GM23338 (cell line): ENCODE data around the gene CCT6B.

ENCODE experiments used
- CREB1 ChIP-seq: fragments of 250-450 bp; sonication (Bioruptor Pico); IDR thresholded peaks from 2 replicates; pipeline ENCODE4 v1.5.0; 2020; ENCODE audit warnings: low read depth, mild to moderate bottlenecking, moderate library complexity
- EZH2 ChIP-seq: fragments of 200-600 bp; sonication (generic); IDR thresholded peaks from one replicate; pipeline ENCODE4 v1.8.0; 2017; ENCODE audit warnings: antibody characterized with exemption, mild to moderate bottlenecking, low read depth; ENCODE audit not compliant: unreplicated experiment
- EZH2phosphoT487 ChIP-seq: fragments of 200-600 bp; sonication (generic); IDR thresholded peaks from one replicate; pipeline ENCODE4 v1.8.1; 2018; ENCODE audit warnings: antibody characterized with exemption; ENCODE audit not compliant: unreplicated experiment
- POLR2AphosphoS5 ChIP-seq: IDR thresholded peaks from 2 replicates; pipeline ENCODE4 v1.6.1; 2016; ENCODE audit warnings: antibody characterized with exemption, low read depth
- STAT1 ChIP-seq: IDR thresholded peaks from one replicate; pipeline ENCODE4 v1.6.1; 2016; ENCODE audit warnings: antibody characterized with exemption; ENCODE audit not compliant: unreplicated experiment
- ZNF331 ChIP-seq: fragments of 250-450 bp; sonication (Bioruptor Pico); IDR thresholded peaks from 2 replicates; pipeline ENCODE4 v1.5.0; 2020; ENCODE audit warnings: low read depth, mild to moderate bottlenecking, moderate library complexity
- TF ChIP-seq, protein P1 (sequence below), 2 experiments: fragments of 200-600 bp in 1 of 2; sonication (generic) in 1 of 2; conservative IDR thresholded peaks; 2 replicates each; pipeline versions ENCODE4 v1.5.1 to v1.6.1; 2016 to 2017; ENCODE audit warnings: antibody characterized with exemption in 2 of 2, low read depth in 2 of 2, mild to moderate bottlenecking in 2 of 2, moderate library complexity in 1 of 2
- TF ChIP-seq, protein P2 (sequence below): IDR thresholded peaks from 2 replicates; pipeline ENCODE4 v1.6.1; 2016; ENCODE audit warnings: antibody characterized with exemption
- TF ChIP-seq, protein P3 (sequence below): IDR thresholded peaks from one replicate; pipeline ENCODE4 v1.6.1; 2018; ENCODE audit warnings: antibody characterized with exemption; ENCODE audit not compliant: unreplicated experiment

DNA sequence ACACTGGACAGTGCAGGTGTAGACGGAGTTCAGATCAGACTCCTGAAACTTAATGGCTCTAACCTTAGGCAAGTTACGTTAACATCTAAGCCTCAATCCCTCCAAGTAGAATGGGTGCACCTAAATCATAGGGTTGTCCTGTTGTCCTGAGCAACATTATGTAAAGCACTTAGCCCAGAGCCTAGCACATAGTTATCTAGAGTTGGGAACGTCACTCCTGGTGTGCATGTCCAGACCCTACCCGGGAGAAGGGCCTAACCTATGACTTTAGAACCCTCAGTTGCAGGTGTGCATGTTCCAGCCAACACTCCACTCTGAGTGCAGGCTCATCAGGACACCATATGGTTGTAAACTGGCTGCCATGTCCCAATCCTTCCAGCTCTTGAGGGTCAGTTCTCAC is 45.1 kb upstream of the CCT6B start:
- TF ChIP-seq, protein P1, sequence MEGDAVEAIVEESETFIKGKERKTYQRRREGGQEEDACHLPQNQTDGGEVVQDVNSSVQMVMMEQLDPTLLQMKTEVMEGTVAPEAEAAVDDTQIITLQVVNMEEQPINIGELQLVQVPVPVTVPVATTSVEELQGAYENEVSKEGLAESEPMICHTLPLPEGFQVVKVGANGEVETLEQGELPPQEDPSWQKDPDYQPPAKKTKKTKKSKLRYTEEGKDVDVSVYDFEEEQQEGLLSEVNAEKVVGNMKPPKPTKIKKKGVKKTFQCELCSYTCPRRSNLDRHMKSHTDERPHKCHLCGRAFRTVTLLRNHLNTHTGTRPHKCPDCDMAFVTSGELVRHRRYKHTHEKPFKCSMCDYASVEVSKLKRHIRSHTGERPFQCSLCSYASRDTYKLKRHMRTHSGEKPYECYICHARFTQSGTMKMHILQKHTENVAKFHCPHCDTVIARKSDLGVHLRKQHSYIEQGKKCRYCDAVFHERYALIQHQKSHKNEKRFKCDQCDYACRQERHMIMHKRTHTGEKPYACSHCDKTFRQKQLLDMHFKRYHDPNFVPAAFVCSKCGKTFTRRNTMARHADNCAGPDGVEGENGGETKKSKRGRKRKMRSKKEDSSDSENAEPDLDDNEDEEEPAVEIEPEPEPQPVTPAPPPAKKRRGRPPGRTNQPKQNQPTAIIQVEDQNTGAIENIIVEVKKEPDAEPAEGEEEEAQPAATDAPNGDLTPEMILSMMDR (conservative IDR thresholded peaks at IDR 0.05; ENCODE audit: low read depth in 2 of 2): no peak
- TF ChIP-seq, protein P2, sequence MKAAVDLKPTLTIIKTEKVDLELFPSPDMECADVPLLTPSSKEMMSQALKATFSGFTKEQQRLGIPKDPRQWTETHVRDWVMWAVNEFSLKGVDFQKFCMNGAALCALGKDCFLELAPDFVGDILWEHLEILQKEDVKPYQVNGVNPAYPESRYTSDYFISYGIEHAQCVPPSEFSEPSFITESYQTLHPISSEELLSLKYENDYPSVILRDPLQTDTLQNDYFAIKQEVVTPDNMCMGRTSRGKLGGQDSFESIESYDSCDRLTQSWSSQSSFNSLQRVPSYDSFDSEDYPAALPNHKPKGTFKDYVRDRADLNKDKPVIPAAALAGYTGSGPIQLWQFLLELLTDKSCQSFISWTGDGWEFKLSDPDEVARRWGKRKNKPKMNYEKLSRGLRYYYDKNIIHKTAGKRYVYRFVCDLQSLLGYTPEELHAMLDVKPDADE: no peak
- TF ChIP-seq EZH2 (no peak), CREB1 (no peak), POLR2AphosphoS5 (no peak), ZNF331 (CRISPR knock-in tag) (no peak), EZH2phosphoT487 (no peak), STAT1 (no peak)
- TF ChIP-seq, protein P3, sequence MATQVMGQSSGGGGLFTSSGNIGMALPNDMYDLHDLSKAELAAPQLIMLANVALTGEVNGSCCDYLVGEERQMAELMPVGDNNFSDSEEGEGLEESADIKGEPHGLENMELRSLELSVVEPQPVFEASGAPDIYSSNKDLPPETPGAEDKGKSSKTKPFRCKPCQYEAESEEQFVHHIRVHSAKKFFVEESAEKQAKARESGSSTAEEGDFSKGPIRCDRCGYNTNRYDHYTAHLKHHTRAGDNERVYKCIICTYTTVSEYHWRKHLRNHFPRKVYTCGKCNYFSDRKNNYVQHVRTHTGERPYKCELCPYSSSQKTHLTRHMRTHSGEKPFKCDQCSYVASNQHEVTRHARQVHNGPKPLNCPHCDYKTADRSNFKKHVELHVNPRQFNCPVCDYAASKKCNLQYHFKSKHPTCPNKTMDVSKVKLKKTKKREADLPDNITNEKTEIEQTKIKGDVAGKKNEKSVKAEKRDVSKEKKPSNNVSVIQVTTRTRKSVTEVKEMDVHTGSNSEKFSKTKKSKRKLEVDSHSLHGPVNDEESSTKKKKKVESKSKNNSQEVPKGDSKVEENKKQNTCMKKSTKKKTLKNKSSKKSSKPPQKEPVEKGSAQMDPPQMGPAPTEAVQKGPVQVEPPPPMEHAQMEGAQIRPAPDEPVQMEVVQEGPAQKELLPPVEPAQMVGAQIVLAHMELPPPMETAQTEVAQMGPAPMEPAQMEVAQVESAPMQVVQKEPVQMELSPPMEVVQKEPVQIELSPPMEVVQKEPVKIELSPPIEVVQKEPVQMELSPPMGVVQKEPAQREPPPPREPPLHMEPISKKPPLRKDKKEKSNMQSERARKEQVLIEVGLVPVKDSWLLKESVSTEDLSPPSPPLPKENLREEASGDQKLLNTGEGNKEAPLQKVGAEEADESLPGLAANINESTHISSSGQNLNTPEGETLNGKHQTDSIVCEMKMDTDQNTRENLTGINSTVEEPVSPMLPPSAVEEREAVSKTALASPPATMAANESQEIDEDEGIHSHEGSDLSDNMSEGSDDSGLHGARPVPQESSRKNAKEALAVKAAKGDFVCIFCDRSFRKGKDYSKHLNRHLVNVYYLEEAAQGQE: no peak
